GM23338 (cell line): ENCODE data around the gene ADAMTS13. TPM values are rescaled to one million over a fixed set of nuclear protein-coding genes. Genes with fewer than 3 reads are reported as not detected.

Experiments
- ATAC-seq: fragments of 200-7000 bp; cut with Tn5 transposase; 3 replicates; pipeline ENCODE4 v1.9.1; 2020
- DNase-seq: peaks from one replicate; pipeline ENCODE4 v3.0.0-alpha.2; 2015; ENCODE audit warnings: low spot score
- H2AFZ ChIP-seq: fragments of 200-600 bp; sonication (generic); 2 replicates; pipeline ENCODE4 v1.8.0; 2016; ENCODE audit warnings: antibody characterized with exemption, mild to moderate bottlenecking, moderate library complexity
- H3F3A ChIP-seq: fragments of 200-600 bp; sonication (generic); replicated peaks from 2 replicates; pipeline ENCODE4 v1.8.0; 2017; ENCODE audit warnings: antibody characterized with exemption, mixed run types, low read depth
- H3K27ac ChIP-seq: fragments of 200-600 bp; sonication (generic); 2 replicates; pipeline ENCODE4 v1.6.1; 2016; ENCODE audit warnings: low read depth
- H3K27me3 ChIP-seq: fragments of 200-600 bp; sonication (generic); 2 replicates; pipeline ENCODE4 v1.8.0; 2016; ENCODE audit warnings: mild to moderate bottlenecking, mixed run types, moderate library complexity; ENCODE audit not compliant: insufficient read depth
- H3K36me3 ChIP-seq: fragments of 200-600 bp; sonication (generic); 2 replicates; pipeline ENCODE4 v1.8.0; 2016; ENCODE audit warnings: mild to moderate bottlenecking; ENCODE audit not compliant: insufficient read depth
- H3K4me1 ChIP-seq: fragments of 200-600 bp; sonication (generic); 2 replicates; pipeline ENCODE4 v1.8.0; 2016; ENCODE audit warnings: mild to moderate bottlenecking, moderate library complexity; ENCODE audit not compliant: insufficient read depth
- H3K4me2 ChIP-seq: fragments of 200-600 bp; sonication (generic); 2 replicates; pipeline ENCODE4 v1.7.1; 2017; ENCODE audit warnings: mixed run types
- H3K4me3 ChIP-seq: fragments of 200-600 bp; sonication (generic); 2 replicates; pipeline ENCODE4 v1.6.1; 2016; ENCODE audit warnings: mixed run types
- H3K79me2 ChIP-seq: fragments of 200-600 bp; sonication (generic); replicated peaks from 2 replicates; pipeline ENCODE4 v1.8.0; 2017; ENCODE audit warnings: mild to moderate bottlenecking; ENCODE audit not compliant: insufficient read depth
- H3K9me2 ChIP-seq: fragments of 200-600 bp; sonication (generic); 2 replicates; pipeline ENCODE4 v1.8.0; 2017; ENCODE audit not compliant: insufficient read depth
- H4K20me1 ChIP-seq: fragments of 200-600 bp; sonication (generic); replicated peaks from 2 replicates; pipeline ENCODE4 v1.8.0; 2017; ENCODE audit warnings: mild to moderate bottlenecking; ENCODE audit not compliant: insufficient read depth
- H3K27ac Mint-ChIP-seq: 2 replicates; pipeline ENCODE4 v1.8.0; 2020; ENCODE audit warnings: inconsistent platforms, mild to moderate bottlenecking, moderate library complexity, mixed read lengths
- H3K27me3 Mint-ChIP-seq: 3 replicates; pipeline ENCODE4 v1.8.0; 2022; ENCODE audit warnings: low read depth, mild to moderate bottlenecking, moderate library complexity, mixed read lengths, inconsistent platforms; ENCODE audit not compliant: insufficient read depth, poor library complexity
- H3K36me3 Mint-ChIP-seq: 3 replicates; pipeline ENCODE4 v1.8.0; 2021; ENCODE audit warnings: low read depth, mild to moderate bottlenecking, inconsistent platforms, moderate library complexity, mixed read lengths
- H3K4me1 Mint-ChIP-seq: 3 replicates; pipeline ENCODE4 v1.8.0; 2020; ENCODE audit warnings: mild to moderate bottlenecking, inconsistent platforms, mixed read lengths
- H3K4me3 Mint-ChIP-seq: 3 replicates; pipeline ENCODE4 v1.8.0; 2021; ENCODE audit warnings: moderate library complexity, mild to moderate bottlenecking, inconsistent platforms, mixed read lengths
- H3K9me3 Mint-ChIP-seq: 3 replicates; pipeline ENCODE4 v1.8.0; 2020; ENCODE audit warnings: moderate library complexity, mild to moderate bottlenecking, inconsistent platforms, mixed read lengths
- CREB1 ChIP-seq: fragments of 250-450 bp; sonication (Bioruptor Pico); IDR thresholded peaks from 2 replicates; pipeline ENCODE4 v1.5.0; 2020; ENCODE audit warnings: low read depth, mild to moderate bottlenecking, moderate library complexity
- EZH2 ChIP-seq: fragments of 200-600 bp; sonication (generic); IDR thresholded peaks from one replicate; pipeline ENCODE4 v1.8.0; 2017; ENCODE audit warnings: antibody characterized with exemption, mild to moderate bottlenecking, low read depth; ENCODE audit not compliant: unreplicated experiment
- EZH2phosphoT487 ChIP-seq: fragments of 200-600 bp; sonication (generic); IDR thresholded peaks from one replicate; pipeline ENCODE4 v1.8.1; 2018; ENCODE audit warnings: antibody characterized with exemption; ENCODE audit not compliant: unreplicated experiment
- JUNB ChIP-seq: IDR thresholded peaks from one replicate; pipeline ENCODE4 v1.6.1; 2016; ENCODE audit warnings: antibody characterized with exemption; ENCODE audit not compliant: unreplicated experiment
- NANOG ChIP-seq: IDR thresholded peaks from 2 replicates; pipeline ENCODE4 v1.6.1; 2016; ENCODE audit warnings: antibody characterized with exemption, borderline replicate concordance
- POLR2AphosphoS5 ChIP-seq: IDR thresholded peaks from 2 replicates; pipeline ENCODE4 v1.6.1; 2016; ENCODE audit warnings: antibody characterized with exemption, low read depth
- STAT1 ChIP-seq: IDR thresholded peaks from one replicate; pipeline ENCODE4 v1.6.1; 2016; ENCODE audit warnings: antibody characterized with exemption; ENCODE audit not compliant: unreplicated experiment
- ZNF114 ChIP-seq: fragments of 250-450 bp; sonication (Bioruptor Pico); IDR thresholded peaks from 2 replicates; pipeline ENCODE4 v1.5.0; 2020; ENCODE audit warnings: mild to moderate bottlenecking, moderate library complexity
- polyA plus RNA-seq: library from polyadenylated mRNA; unstranded; fragments of >200 nt; fragmentation: Nextera tagmentation; extraction: Ambion mirVana; gene quantifications from 2 replicates; pipeline ENCODE4 v1.2.1, GENCODE V29; 2016
- total RNA-seq: library from RNA; depleted of rRNA; stranded (reverse); fragments of >200 nt; shearing (Covaris generic); gene quantifications from 2 replicates; pipeline ENCODE4 v1.2.3, GENCODE V29; 2014
- TF ChIP-seq, protein P1 (sequence below): IDR thresholded peaks from one replicate; pipeline ENCODE4 v1.6.1; 2018; ENCODE audit warnings: antibody characterized with exemption; ENCODE audit not compliant: unreplicated experiment
- TF ChIP-seq, protein P2 (sequence below): fragments of 250-450 bp; sonication (Bioruptor Pico); IDR thresholded peaks from 2 replicates; pipeline ENCODE4 v1.5.0; 2020; ENCODE audit warnings: mild to moderate bottlenecking, moderate library complexity
- TF ChIP-seq, protein P3 (sequence below), 2 experiments: fragments of 200-600 bp in 1 of 2; sonication (generic) in 1 of 2; conservative IDR thresholded peaks; 2 replicates each; pipeline versions ENCODE4 v1.5.1 to v1.6.1; 2016 to 2017; ENCODE audit warnings: antibody characterized with exemption in 2 of 2, low read depth in 2 of 2, mild to moderate bottlenecking in 2 of 2, moderate library complexity in 1 of 2

Gene ADAMTS13
- total and polyA plus RNA-seq, 2 experiments from 2014 or later, result 6.0 TPM

DNA sequence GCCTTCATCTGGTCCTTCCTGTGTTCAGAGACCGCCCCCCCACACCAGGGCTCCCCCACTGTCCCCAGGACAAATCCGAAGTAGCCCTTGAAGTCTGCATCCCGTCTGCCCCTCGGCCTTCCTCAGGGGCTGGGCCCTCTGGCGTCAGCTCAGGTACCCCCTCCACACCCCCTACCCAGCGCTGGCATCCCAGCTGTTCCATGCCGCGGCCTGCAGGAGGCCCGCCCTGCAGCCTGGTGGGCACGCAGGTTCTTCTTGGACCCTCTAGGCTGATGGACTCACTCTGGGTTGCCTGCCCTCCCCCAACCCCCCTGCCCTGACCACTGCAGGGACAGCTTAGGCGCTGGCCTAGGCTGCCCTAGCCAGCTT lies 50.1 kb downstream of the ADAMTS13 start:
- Histone ChIP-seq H3K27ac (no peak overlapping the region), H3K36me3 (peaks cover 3% of the 10 kb centered on the region; the same call in 1 of the 2 replicates), H4K20me1 (peaks cover 8% of the 10 kb centered on the region; the same call in 1 of the 2 replicates), H3K79me2 (peaks cover 2% of the 10 kb centered on the region), H3K4me1 (no peaks in the 10 kb centered on the region), H3K27me3 (no peaks in the 10 kb centered on the region), H3K9me2 (no peaks in the 10 kb centered on the region), H2AFZ (no peak overlapping the region), H3F3A (peaks cover 4% of the 10 kb centered on the region), H3K4me2 (no peak overlapping the region), H3K4me3 (no peak overlapping the region)
- Mint-ChIP-seq H3K4me1 (no peaks in the 10 kb centered on the region), H3K36me3 (peaks cover 9% of the 10 kb centered on the region; the same call in 2 of the 3 replicates), H3K27me3 (peaks cover 7% of the 10 kb centered on the region), H3K4me3 (no peak overlapping the region), H3K27ac (no peak overlapping the region; the same call in 1 of the 2 replicates), H3K9me3 (no peaks in the 10 kb centered on the region)
- TF ChIP-seq ZNF114 (CRISPR knock-in tag) (no peak), JUNB (no peak), STAT1 (no peak), EZH2 (no peak), EZH2phosphoT487 (no peak), POLR2AphosphoS5 (no peak), NANOG (no peak), CREB1 (CRISPR knock-in tag) (no peak)
- TF ChIP-seq, protein P1, sequence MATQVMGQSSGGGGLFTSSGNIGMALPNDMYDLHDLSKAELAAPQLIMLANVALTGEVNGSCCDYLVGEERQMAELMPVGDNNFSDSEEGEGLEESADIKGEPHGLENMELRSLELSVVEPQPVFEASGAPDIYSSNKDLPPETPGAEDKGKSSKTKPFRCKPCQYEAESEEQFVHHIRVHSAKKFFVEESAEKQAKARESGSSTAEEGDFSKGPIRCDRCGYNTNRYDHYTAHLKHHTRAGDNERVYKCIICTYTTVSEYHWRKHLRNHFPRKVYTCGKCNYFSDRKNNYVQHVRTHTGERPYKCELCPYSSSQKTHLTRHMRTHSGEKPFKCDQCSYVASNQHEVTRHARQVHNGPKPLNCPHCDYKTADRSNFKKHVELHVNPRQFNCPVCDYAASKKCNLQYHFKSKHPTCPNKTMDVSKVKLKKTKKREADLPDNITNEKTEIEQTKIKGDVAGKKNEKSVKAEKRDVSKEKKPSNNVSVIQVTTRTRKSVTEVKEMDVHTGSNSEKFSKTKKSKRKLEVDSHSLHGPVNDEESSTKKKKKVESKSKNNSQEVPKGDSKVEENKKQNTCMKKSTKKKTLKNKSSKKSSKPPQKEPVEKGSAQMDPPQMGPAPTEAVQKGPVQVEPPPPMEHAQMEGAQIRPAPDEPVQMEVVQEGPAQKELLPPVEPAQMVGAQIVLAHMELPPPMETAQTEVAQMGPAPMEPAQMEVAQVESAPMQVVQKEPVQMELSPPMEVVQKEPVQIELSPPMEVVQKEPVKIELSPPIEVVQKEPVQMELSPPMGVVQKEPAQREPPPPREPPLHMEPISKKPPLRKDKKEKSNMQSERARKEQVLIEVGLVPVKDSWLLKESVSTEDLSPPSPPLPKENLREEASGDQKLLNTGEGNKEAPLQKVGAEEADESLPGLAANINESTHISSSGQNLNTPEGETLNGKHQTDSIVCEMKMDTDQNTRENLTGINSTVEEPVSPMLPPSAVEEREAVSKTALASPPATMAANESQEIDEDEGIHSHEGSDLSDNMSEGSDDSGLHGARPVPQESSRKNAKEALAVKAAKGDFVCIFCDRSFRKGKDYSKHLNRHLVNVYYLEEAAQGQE, result no peak
- TF ChIP-seq, protein P2, sequence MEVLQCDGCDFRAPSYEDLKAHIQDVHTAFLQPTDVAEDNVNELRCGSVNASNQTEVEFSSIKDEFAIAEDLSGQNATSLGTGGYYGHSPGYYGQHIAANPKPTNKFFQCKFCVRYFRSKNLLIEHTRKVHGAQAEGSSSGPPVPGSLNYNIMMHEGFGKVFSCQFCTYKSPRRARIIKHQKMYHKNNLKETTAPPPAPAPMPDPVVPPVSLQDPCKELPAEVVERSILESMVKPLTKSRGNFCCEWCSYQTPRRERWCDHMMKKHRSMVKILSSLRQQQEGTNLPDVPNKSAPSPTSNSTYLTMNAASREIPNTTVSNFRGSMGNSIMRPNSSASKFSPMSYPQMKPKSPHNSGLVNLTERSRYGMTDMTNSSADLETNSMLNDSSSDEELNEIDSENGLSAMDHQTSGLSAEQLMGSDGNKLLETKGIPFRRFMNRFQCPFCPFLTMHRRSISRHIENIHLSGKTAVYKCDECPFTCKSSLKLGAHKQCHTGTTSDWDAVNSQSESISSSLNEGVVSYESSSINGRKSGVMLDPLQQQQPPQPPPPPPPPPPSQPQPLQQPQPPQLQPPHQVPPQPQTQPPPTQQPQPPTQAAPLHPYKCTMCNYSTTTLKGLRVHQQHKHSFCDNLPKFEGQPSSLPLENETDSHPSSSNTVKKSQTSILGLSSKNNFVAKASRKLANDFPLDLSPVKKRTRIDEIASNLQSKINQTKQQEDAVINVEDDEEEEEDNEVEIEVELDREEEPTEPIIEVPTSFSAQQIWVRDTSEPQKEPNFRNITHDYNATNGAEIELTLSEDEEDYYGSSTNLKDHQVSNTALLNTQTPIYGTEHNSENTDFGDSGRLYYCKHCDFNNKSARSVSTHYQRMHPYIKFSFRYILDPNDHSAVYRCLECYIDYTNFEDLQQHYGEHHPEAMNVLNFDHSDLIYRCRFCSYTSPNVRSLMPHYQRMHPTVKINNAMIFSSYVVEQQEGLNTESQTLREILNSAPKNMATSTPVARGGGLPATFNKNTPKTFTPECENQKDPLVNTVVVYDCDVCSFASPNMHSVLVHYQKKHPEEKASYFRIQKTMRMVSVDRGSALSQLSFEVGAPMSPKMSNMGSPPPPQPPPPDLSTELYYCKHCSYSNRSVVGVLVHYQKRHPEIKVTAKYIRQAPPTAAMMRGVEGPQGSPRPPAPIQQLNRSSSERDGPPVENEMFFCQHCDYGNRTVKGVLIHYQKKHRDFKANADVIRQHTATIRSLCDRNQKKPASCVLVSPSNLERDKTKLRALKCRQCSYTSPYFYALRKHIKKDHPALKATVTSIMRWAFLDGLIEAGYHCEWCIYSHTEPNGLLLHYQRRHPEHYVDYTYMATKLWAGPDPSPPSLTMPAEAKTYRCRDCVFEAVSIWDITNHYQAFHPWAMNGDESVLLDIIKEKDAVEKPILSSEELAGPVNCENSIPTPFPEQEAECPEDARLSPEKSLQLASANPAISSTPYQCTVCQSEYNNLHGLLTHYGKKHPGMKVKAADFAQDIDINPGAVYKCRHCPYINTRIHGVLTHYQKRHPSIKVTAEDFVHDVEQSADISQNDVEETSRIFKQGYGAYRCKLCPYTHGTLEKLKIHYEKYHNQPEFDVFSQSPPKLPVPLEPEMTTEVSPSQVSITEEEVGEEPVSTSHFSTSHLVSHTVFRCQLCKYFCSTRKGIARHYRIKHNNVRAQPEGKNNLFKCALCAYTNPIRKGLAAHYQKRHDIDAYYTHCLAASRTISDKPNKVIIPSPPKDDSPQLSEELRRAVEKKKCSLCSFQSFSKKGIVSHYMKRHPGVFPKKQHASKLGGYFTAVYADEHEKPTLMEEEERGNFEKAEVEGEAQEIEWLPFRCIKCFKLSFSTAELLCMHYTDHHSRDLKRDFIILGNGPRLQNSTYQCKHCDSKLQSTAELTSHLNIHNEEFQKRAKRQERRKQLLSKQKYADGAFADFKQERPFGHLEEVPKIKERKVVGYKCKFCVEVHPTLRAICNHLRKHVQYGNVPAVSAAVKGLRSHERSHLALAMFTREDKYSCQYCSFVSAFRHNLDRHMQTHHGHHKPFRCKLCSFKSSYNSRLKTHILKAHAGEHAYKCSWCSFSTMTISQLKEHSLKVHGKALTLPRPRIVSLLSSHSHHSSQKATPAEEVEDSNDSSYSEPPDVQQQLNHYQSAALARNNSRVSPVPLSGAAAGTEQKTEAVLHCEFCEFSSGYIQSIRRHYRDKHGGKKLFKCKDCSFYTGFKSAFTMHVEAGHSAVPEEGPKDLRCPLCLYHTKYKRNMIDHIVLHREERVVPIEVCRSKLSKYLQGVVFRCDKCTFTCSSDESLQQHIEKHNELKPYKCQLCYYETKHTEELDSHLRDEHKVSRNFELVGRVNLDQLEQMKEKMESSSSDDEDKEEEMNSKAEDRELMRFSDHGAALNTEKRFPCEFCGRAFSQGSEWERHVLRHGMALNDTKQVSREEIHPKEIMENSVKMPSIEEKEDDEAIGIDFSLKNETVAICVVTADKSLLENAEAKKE (CRISPR knock-in tag), result no peak
- TF ChIP-seq, protein P3, sequence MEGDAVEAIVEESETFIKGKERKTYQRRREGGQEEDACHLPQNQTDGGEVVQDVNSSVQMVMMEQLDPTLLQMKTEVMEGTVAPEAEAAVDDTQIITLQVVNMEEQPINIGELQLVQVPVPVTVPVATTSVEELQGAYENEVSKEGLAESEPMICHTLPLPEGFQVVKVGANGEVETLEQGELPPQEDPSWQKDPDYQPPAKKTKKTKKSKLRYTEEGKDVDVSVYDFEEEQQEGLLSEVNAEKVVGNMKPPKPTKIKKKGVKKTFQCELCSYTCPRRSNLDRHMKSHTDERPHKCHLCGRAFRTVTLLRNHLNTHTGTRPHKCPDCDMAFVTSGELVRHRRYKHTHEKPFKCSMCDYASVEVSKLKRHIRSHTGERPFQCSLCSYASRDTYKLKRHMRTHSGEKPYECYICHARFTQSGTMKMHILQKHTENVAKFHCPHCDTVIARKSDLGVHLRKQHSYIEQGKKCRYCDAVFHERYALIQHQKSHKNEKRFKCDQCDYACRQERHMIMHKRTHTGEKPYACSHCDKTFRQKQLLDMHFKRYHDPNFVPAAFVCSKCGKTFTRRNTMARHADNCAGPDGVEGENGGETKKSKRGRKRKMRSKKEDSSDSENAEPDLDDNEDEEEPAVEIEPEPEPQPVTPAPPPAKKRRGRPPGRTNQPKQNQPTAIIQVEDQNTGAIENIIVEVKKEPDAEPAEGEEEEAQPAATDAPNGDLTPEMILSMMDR (conservative IDR thresholded peaks at IDR 0.05; ENCODE audit: low read depth in 2 of 2), result no peak
- ATAC-seq, result no peak
- DNase-seq, result no peak
